Measurements from ENCODE around the gene MACIR.

DNA sequence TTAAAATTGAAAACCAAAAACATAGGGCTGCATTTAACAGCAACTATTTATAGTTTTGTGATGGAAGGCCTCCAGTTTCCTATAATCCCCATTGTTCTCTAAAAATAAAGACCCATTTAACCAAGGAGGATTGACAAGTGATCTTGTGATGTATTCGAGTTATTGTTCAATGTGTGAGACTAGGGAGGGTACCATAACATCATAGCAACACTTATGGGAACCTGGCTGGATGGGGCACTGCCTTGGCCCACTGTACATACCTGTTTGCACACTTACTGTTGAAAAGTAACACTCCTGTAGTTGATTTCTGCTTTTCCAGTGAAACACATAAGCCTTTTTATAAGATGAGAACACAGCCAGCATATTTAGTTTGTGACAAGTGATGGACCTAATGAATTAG, 32.3 kb downstream of the MACIR start:
- TF ChIP-seq, protein P1, sequence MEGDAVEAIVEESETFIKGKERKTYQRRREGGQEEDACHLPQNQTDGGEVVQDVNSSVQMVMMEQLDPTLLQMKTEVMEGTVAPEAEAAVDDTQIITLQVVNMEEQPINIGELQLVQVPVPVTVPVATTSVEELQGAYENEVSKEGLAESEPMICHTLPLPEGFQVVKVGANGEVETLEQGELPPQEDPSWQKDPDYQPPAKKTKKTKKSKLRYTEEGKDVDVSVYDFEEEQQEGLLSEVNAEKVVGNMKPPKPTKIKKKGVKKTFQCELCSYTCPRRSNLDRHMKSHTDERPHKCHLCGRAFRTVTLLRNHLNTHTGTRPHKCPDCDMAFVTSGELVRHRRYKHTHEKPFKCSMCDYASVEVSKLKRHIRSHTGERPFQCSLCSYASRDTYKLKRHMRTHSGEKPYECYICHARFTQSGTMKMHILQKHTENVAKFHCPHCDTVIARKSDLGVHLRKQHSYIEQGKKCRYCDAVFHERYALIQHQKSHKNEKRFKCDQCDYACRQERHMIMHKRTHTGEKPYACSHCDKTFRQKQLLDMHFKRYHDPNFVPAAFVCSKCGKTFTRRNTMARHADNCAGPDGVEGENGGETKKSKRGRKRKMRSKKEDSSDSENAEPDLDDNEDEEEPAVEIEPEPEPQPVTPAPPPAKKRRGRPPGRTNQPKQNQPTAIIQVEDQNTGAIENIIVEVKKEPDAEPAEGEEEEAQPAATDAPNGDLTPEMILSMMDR (IDR thresholded peaks at IDR 0.05), result no peak
- no peak for TF ChIP-seq POLR2A (IDR thresholded peaks at IDR 0.05)

Data from adrenal gland (tissue), 5 donors.